Stimulated activated CD4-positive, alpha-beta T cell treated with anti-CD3 and anti-CD28 coated beads, Interleukin-2, amount 100 ng/mL, for 24 hours (primary cell): ENCODE results near the gene ABCE1.
A peak's percentile ranks its signal among the peaks of the same experiment; 100 is the strongest.

ENCODE experiments used
- DNase-seq, 2 donors: peaks; one replicate each; pipeline ENCODE4 v3.0.0-alpha.2; 2020

Gene ABCE1

DNA sequence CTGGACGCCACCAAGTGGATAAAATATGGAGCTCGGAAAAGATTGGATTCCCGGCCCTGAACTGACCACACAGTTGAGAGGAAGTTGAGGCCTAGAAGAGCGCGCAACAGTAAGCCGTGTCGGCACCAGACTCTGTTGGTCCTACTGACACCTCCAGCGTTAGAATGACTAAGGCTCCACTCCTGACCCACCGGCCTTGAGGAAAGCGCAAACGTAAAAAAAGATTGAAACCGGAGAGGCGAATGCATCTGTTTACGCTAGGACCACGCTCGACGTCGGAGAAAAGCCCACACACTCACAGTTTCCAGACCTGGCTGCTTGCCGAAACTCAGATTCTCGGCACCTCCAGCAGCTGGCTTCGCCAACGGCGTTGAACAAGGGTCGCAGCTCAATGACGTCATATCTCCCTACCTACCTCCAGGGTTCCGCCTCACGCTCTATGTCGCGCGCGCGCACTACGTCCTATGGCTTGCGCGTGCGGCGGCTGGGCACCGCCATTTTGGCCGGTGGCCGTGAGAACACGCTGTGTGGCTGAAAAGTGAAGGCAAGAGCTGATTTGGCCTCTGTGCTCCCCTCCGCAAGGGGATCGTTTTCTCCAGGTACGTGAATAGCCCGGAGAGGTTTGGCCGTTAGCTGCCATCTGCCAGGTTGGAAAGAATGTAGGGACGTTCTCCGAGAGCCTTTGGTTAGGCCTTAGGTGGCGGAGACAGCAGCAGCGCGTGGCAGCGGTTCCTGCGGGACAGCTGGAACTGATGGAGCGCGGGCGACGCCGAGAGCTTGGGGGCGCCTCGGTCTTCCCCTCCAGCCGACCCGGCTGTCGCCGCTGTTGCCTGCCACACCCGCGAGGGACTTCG is at the start of gene ABCE1, which contains the start of gene ANAPC10:
Gene ABCE1, plus strand, starts transcription at position 491 of the 854 bp plus-strand sequence. CDS start 6,102 bp downstream, outside the sequence.
Gene ANAPC10, minus strand, starts transcription at position 376 of the 854 bp plus-strand sequence. CDS start 2,097 bp downstream, outside the sequence.
- DNase-seq = peak; percentile 94 to 95

- no peak for DNase-seq
Measured at GRCh38 chr4:145048817-145049216, 49.3 kb upstream of the ABCE1 start.

DNA sequence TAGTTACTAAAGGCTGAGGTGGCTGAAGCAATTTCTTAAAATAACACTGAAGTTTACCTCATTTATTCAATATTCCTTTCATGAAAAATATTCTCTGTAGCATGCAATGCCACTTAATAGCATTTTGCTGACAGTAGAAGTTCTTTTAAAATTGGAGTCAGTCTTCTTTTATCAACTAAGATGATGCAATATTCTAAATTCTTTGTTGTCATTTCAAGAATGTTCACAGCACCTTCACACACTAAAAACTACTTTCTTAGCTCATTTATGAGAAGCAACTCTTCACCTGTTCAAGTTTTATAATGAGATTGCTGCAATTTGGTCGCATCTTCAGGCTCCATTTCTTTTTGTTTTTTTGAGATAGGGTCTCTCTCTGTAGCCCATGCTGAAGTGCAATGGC is 48.9 kb upstream of the ABCE1 start:
- no peak for DNase-seq

GRCh38 chr4:145055533-145056257 is 42.4 kb upstream of the ABCE1 start:
- DNase-seq = no peak

DNA sequence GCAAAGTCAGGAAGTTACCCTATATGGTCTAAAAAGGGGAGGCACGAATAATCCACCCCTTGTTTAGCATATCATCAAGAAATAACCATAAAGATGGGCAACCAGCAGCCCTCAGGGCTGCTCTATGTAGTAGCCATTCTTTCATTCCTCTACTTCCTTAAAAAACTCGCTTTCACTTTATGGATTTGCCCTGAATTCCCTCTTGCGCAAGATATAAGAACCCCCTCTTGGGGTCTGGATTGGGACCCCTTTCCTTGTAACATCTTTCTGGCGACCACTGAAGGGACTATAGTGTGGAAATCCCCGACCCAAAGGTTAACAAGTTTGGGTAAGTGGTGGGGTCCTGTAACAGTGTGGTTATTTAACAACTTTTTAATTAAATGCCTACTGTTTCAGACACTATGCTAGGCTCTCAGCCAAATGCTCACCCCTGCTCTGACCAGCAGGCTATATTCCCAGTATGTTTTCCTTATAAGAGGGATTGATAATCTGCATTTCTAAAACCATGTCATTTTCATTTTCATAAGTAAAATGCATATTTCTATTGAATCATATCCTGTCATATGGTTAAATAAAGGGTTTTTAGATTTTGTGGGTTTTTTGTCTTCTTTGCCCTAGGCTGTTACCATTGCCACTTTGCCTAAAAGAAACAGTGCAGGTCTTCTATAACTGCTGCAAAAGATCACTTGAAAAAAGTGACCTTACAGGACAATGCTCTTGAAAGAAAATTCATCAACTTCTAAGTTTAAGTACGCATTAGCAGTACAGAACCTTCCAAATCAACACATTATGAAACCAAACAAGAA is 41.6 kb upstream of the ABCE1 start:
- DNase-seq = no peak

- no peak for DNase-seq
Measured at GRCh38 chr4:145058256-145058655, 39.9 kb upstream of the ABCE1 start.

GRCh38 chr4:145061318-145061920 is 36.7 kb upstream of the ABCE1 start:
- DNase-seq = no peak

- DNase-seq = no peak
Measured at GRCh38 chr4:145066063-145066501, 32.0 kb upstream of the ABCE1 start.

GRCh38 chr4:145069361-145069760 is 28.8 kb upstream of the ABCE1 start:
- no peak for DNase-seq

- DNase-seq = no peak
Measured at GRCh38 chr4:145071560-145071959, 26.6 kb upstream of the ABCE1 start.

GRCh38 chr4:145075742-145076468 is 22.2 kb upstream of the ABCE1 start:
- DNase-seq = no peak

DNA sequence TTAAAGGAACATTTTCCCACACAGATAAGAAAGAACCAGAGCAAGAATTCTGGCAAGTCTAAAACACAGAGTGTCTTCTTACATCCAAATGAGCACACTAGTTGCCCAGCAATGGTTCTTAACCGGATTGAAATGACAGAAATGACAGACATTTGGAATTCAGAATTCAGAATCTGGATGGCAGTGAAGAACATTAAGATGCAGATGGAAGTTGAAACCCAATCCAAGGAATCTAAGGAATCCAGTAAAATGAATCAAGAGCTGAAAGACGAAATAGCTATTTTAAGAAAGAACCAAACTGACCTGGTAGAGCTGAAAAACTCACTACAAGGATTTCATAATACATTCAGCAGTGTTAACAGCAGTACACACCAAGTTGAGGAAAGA is 21.6 kb upstream of the ABCE1 start:
- DNase-seq = no peak

DNA sequence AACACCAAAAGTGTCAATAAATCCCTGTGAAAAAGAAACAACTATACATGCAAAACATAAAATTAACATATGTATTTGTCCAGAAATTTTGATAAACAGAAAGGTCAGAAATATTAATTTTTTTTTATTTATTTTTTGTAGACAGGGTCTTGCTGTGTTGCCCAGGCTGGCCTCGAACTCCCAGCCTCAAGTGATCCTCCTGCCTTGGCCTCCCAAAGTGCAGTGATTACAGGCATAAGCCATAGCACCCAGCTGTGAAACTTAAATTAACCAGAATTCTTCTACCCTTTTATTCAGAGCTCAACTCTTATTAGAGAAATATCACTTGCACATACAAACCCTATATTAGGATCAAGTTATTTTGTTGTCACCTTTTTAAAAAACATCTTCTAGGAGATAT is 16.4 kb upstream of the ABCE1 start:
- DNase-seq = no peak

DNA sequence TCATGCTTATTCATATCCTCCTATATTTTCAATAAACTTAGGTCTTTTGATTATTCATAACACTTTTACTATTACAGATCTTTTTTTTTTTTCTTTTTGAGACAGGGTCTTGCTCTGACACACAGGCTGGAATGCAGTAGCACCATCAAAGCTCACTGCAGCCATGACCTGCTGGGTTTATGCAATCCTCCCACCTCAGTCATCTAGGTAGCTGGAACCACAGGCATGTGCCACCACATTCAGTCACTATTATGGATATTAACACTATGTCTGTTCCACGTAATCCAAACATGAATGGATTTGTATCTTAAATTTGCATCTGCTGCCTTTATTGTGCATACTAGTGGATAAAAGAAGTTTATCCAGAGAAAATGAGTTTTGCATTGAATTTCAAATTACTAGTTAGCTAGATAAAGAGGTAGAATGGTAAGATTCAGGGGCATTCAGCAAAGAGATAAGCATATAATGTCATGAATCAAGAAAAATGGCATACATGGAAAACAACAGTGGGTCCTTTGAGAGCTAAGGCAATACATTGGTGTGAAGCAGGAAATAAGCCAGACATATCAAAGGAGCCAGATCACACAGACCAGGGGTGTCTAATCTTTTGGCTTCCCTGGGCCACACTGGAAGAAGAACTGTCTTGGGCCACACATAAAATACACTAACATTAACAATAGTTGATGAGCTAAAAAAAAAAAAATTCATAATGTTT is 14.1 kb upstream of the ABCE1 start:
- DNase-seq = no peak

DNA sequence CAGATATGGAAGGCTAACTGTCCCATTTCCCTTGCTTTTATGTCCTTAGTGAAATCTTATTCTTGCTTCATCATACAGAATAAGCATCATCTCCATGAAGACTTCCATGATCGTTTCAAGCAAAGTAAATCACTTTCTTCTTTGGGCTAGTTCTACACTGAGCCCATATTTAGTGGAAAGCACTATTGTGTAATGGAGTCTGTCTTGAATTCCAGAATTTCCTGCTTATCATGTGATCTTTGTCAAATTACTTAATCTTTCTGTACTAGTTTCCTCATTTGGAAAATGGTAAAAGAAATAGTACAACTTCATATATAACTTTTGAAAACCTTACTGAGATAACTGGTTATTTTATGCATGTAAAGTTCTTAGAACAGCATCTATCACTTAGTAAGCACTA is 7.7 kb upstream of the ABCE1 start:
- DNase-seq = no peak

DNA sequence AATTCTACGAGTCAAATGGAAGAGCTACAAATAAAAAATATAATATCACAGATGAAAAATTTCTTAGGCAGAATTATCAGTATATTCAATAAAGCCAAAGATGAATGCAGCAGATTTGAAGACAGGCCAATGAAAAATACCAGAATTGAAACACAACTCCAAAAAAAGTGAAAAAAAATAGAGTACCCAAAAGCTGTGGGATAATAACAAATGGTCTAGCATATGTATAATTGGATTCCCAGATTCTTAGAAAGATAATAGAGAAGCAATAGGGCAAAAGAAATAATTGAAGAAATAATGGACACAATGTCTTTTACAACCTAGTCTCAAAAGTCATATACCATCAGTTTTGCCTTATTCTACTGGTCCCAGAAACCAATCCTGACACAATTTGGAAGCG is 4.5 kb upstream of the ABCE1 start:
- no peak for DNase-seq

- DNase-seq = no peak
Measured at GRCh38 chr4:145097331-145097820, 735 bp upstream of the ABCE1 start.

GRCh38 chr4:145098675-145099037 is 545 bp downstream of the ABCE1 start:
- peak in 1 of 2 donors; percentile 58 for DNase-seq

GRCh38 chr4:145099653-145100052 is 1.5 kb downstream of the ABCE1 start:
- DNase-seq = no peak

DNA sequence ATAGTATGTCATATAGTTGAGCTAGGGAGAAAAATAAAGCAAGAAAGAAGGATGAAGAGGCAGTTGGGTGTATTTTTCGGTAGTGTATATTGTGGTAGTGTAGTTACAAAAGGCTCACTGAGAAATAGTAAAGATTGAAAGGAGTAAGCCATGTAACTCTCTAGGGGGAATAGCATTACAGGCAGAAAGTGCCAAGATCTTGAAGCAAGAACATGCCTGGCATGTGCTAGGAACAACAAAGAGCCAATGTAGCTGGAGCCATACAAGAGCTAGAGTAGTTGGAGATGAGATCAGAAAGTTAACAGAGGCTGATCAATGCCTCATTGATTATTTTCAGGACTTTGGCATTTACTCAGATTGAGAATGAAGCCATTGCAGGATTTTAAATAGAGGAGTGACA is 3.0 kb downstream of the ABCE1 start:
- DNase-seq = no peak

GRCh38 chr4:145102619-145103018 is 4.5 kb downstream of the ABCE1 start:
- DNase-seq = no peak
